PC-9 (cell line): ENCODE results near the gene SYK. TPM values are rescaled to one million over a fixed set of nuclear protein-coding genes. Genes with fewer than 3 reads are reported as not detected.

Experiments used
- BruUV-seq: library from RNA; stranded (reverse); fragments of 400-500 nt; replicated peaks from 2 replicates; lab custom pipeline; 2021; lab: Mats Ljungman, UMichigan
- CTCF ChIA-PET: fragments of 300-600 bp; sonication (Branson Sonifier 250); formaldehyde crosslinking; loops from one replicate; lab custom pipeline; 2022; ENCODE audit warnings: antibody characterized with exemption; lab: Charles Lee
- POLR2A ChIA-PET: fragments of 300-600 bp; sonication (Branson Sonifier 250); formaldehyde crosslinking; loops from one replicate; lab custom pipeline; 2022; ENCODE audit warnings: antibody characterized with exemption; ENCODE audit not compliant: unreplicated experiment; lab: Charles Lee
- DNase-seq, 2 experiments: peaks; one replicate each; pipeline versions ENCODE4 v3.0.0 to v3.0.0-alpha.2; 2015 to 2022; ENCODE audit warnings: mixed read lengths in 1 of 2
- H2AFZ ChIP-seq: fragments of 200-600 bp; sonication (generic); 2 replicates; pipeline ENCODE4 v1.8.1; 2017; ENCODE audit warnings: antibody characterized with exemption
- H3F3A ChIP-seq: fragments of 200-600 bp; sonication (generic); 2 replicates; pipeline ENCODE4 v1.8.1; 2017; ENCODE audit warnings: antibody characterized with exemption, mild to moderate bottlenecking, low read depth; ENCODE audit not compliant: insufficient read depth
- H3K27ac ChIP-seq: fragments of 200-600 bp; sonication (generic); 2 replicates; pipeline ENCODE4 v1.6.1; 2016; ENCODE audit warnings: mixed run types
- H3K27me3 ChIP-seq: fragments of 200-600 bp; sonication (generic); 2 replicates; pipeline ENCODE4 v1.6.1; 2016; ENCODE audit warnings: low read depth, mixed run types; ENCODE audit not compliant: insufficient read depth
- H3K36me3 ChIP-seq: fragments of 200-600 bp; sonication (generic); 2 replicates; pipeline ENCODE4 v1.6.1; 2016; ENCODE audit warnings: low read depth, mixed run types
- H3K4me1 ChIP-seq: fragments of 200-600 bp; sonication (generic); replicated peaks from 2 replicates; pipeline ENCODE4 v1.6.1; 2016; ENCODE audit warnings: mixed run types; ENCODE audit not compliant: insufficient read depth
- H3K4me2 ChIP-seq: fragments of 200-600 bp; sonication (generic); 2 replicates; pipeline ENCODE4 v1.6.1; 2017; ENCODE audit warnings: mixed run types
- H3K4me3 ChIP-seq: fragments of 200-600 bp; sonication (generic); 2 replicates; pipeline ENCODE4 v1.6.1; 2016; ENCODE audit warnings: mixed run types
- H3K79me2 ChIP-seq: fragments of 200-600 bp; sonication (generic); 2 replicates; pipeline ENCODE4 v1.6.1; 2017; ENCODE audit warnings: low read depth, mixed run types
- H3K9me2 ChIP-seq: fragments of 200-600 bp; sonication (generic); 2 replicates; pipeline ENCODE4 v1.8.1; 2017; ENCODE audit warnings: mild to moderate bottlenecking; ENCODE audit not compliant: insufficient read depth
- H3K9me3 ChIP-seq: fragments of 200-600 bp; sonication (generic); 2 replicates; pipeline ENCODE4 v1.8.1; 2016; ENCODE audit warnings: low read depth; ENCODE audit not compliant: insufficient read depth
- H4K20me1 ChIP-seq: fragments of 200-600 bp; sonication (generic); 2 replicates; pipeline ENCODE4 v1.8.1; 2017; ENCODE audit not compliant: insufficient read depth
- EZH2 ChIP-seq: fragments of 200-600 bp; sonication (generic); IDR thresholded peaks from 2 replicates; pipeline ENCODE4 v1.8.0; 2017; ENCODE audit warnings: antibody characterized with exemption, low read depth
- intact Hi-C: fragments of 100-400 bp; cut with micrococcal nuclease; formaldehyde crosslinking; loops from one replicate; pipeline ENCODE4 v1.10.0; 2022; ENCODE audit not compliant: unreplicated experiment
- total RNA-seq: library from RNA; stranded (reverse); gene quantifications from 2 replicates; pipeline ENCODE4 v1.2.3, GENCODE V29; 2021
- TF ChIP-seq, protein P1 (sequence below): fragments of 200-600 bp; sonication (generic); conservative IDR thresholded peaks from 2 replicates; pipeline ENCODE4 v1.6.1; 2017; ENCODE audit warnings: mixed run types, antibody characterized with exemption, mild to moderate bottlenecking, moderate library complexity

SYK gene
- total RNA-seq, 1 experiment from 2014 or later: 32.1 TPM

DNA sequence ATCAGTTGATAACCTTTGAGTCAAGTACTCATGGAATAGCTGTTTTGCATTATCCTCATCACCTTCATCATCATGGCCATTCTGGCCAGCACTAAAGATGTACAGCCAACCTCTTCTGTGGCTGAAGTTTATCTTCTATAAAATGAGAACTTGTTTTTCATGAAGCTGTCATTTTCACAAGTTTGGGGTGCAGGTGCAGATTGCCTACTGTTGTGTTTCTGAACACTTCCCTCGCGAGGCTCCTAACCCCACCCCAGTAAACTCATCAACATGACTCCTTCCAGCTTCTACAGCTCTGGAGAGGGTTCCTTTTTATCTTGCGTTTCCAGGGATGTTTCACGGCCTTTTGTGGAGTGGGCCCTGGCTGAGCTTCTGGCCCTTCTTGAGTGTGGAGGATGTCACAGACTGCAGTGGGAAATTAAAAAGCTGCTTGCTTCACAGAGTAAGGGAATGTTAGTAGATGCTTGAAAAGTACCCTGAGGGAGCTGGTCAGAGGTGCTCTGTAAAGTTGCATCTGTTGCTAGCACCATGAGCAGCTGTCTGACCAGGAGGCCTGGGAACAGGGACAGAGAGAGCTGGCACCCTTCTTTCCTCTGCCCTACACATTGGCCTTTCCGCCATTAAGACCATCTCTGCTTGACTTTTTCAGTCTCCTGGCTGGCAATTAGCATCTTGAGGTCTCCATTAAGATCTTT, 24.9 kb downstream of the SYK start:
- Histone ChIP-seq H3K27me3 (no peaks in the 10 kb centered on the region), H3K79me2 (no peaks in the 10 kb centered on the region), H3K36me3 (0 out of 2 replicates have a peak, but pooled peaks cover 3% of the 10 kb centered on the region), H3K4me2 (no peak overlapping the region), H2AFZ (no peak overlapping the region), H3K27ac (no peak overlapping the region), H3K9me2 (no peaks in the 10 kb centered on the region), H3K4me1 (no peaks in the 10 kb centered on the region), H4K20me1 (no peaks in the 10 kb centered on the region), H3K4me3 (no peak overlapping the region), H3K9me3 (peaks cover 6% of the 10 kb centered on the region; the same call in 1 of the 2 replicates), H3F3A (no peaks in the 10 kb centered on the region)
- POLR2A ChIA-PET: no interaction called here
- intact Hi-C loops: no loop called here
- DNase-seq: no peak
- CTCF ChIA-PET: no interaction called here
- TF ChIP-seq, protein P1, sequence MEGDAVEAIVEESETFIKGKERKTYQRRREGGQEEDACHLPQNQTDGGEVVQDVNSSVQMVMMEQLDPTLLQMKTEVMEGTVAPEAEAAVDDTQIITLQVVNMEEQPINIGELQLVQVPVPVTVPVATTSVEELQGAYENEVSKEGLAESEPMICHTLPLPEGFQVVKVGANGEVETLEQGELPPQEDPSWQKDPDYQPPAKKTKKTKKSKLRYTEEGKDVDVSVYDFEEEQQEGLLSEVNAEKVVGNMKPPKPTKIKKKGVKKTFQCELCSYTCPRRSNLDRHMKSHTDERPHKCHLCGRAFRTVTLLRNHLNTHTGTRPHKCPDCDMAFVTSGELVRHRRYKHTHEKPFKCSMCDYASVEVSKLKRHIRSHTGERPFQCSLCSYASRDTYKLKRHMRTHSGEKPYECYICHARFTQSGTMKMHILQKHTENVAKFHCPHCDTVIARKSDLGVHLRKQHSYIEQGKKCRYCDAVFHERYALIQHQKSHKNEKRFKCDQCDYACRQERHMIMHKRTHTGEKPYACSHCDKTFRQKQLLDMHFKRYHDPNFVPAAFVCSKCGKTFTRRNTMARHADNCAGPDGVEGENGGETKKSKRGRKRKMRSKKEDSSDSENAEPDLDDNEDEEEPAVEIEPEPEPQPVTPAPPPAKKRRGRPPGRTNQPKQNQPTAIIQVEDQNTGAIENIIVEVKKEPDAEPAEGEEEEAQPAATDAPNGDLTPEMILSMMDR: no peak
- no peak for TF ChIP-seq EZH2
- BruUV-seq: no TSS peak

DNA sequence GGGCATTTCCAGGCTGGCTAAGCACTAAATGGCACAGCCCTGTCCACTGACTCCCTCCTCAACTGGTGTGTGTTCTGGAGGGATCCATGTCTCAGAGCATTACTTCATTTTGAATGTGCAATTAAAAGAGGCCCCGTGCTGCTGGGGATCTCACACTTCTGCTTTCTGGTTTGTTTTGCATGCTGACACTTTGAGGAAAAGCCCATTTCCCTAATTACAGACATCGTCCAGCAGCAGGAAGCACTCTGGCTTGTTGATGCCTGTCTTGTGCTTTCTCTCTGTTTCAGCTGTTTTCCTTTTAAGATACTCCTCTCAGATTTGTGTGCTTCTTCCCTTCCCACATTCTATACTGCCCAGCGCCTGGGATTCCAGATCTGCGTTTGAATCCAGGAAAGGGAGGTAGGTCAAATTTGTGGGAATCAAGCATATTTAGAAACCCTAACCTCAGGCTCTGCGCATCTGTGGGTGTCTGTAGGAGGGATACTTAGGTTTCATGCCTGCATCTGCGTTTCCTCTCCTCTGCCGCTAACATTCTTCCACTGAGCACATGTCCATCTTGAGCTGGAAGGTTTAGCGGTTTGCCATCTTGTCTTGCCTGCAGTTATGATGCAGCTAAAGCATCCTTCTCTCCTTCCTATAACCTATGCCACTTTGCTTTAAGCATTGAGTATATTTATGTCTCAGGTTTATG, 25.7 kb downstream of the SYK start:
- H3K9me2 ChIP-seq: no peaks in the 10 kb centered on the region
- H3K79me2 ChIP-seq: no peaks in the 10 kb centered on the region
- H2AFZ ChIP-seq: no peak overlapping the region
- no peaks in the 10 kb centered on the region for H3K27me3 ChIP-seq
- H3K4me1 ChIP-seq: no peaks in the 10 kb centered on the region
- H3K4me2 ChIP-seq: no peak overlapping the region
- 0 out of 2 replicates have a peak, but pooled peaks cover 3% of the 10 kb centered on the region for H3K36me3 ChIP-seq
- intact Hi-C loops: no loop called here
- no peak overlapping the region for H3K4me3 ChIP-seq
- POLR2A ChIA-PET: no interaction called here
- CTCF ChIA-PET: interaction anchor here (1.0 kb wide), 1 partner anchor 38 kb away, joined by 4 read pairs; no protein-coding TSS in a partner anchor
- no peaks in the 10 kb centered on the region for H3F3A ChIP-seq
- H4K20me1 ChIP-seq: no peaks in the 10 kb centered on the region
- no TSS peak for BruUV-seq
- H3K9me3 ChIP-seq: peaks cover 6% of the 10 kb centered on the region; the same call in 1 of the 2 replicates
- TF ChIP-seq, protein P1: no peak
- TF ChIP-seq EZH2: no peak
- H3K27ac ChIP-seq: no peak overlapping the region
- no peak for DNase-seq

DNA sequence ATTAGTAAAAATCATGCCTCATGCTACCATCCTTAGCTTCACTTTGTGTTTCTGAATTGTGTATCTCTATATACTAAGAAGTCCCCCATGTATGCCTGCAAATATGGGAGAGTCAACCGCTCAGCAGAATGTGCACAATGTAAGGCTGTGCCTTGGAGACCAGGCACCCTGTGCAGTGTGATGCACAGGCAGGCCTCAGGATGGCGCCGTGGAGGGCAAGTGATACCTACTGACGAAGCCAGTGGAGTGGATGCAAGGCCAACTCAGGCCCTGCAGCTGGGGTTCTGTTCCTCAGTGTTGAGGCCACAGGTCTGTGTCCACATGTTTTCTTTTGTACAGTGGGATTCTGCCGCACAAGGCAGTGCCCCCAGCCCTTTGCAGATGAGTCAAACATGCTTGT, 28.4 kb downstream of the SYK start:
- no peaks in the 10 kb centered on the region for H3K4me1 ChIP-seq
- DNase-seq: no peak
- no peak overlapping the region for H3K4me2 ChIP-seq
- H3K27me3 ChIP-seq: no peaks in the 10 kb centered on the region
- no peak overlapping the region for H2AFZ ChIP-seq
- POLR2A ChIA-PET: no interaction called here
- H3K36me3 ChIP-seq: no peaks in the 10 kb centered on the region
- intact Hi-C loops: no loop called here
- no peaks in the 10 kb centered on the region for H3K9me2 ChIP-seq
- no peaks in the 10 kb centered on the region; the same call in 1 of the 2 replicates for H3K9me3 ChIP-seq
- TF ChIP-seq, protein P1: no peak
- no peak for TF ChIP-seq EZH2
- no peak overlapping the region for H3K27ac ChIP-seq
- H4K20me1 ChIP-seq: no peaks in the 10 kb centered on the region
- H3K4me3 ChIP-seq: no peak overlapping the region
- CTCF ChIA-PET: no interaction called here
- no peaks in the 10 kb centered on the region for H3F3A ChIP-seq
- BruUV-seq: no TSS peak
- H3K79me2 ChIP-seq: no peaks in the 10 kb centered on the region
